Inferior parietal cortex (tissue), 1 donor: ENCODE measurements around the gene CEBPA.

ENCODE experiments used
- DNase-seq: peaks from one replicate; pipeline ENCODE4 v3.0.0-alpha.2; 2016; ENCODE audit errors: extremely low spot score

The CEBPA gene

GRCh38 chr19:33251076-33251475 is 51.3 kb downstream of the CEBPA start:
- DNase-seq: no peak

- DNase-seq: no peak
Measured at GRCh38 chr19:33250500-33250899, 51.8 kb downstream of the CEBPA start.
